Keratinocyte (primary cell): ENCODE data around the gene PAK2. TPM values are rescaled to one million over a fixed set of nuclear protein-coding genes. Genes with fewer than 3 reads are reported as not detected.

ENCODE experiments used
- DNase-seq: peaks from one replicate; pipeline ENCODE4 v3.0.0-alpha.2; 2011; ENCODE audit warnings: low read depth, missing footprints, low spot score
- FAIRE-seq: peaks from 2 replicates; lab custom pipeline; 2011; peaks lifted over from hg19 to GRCh38; lab: Jason Lieb, UNC
- H2AFZ ChIP-seq: 2 replicates; pipeline ENCODE4 v1.6.0; 2012; ENCODE audit warnings: low read length, control low read depth, inconsistent platforms; ENCODE audit not compliant: control insufficient read depth
- H3K27ac ChIP-seq: 2 replicates; pipeline ENCODE4 v1.5.1; 2011; ENCODE audit warnings: low read length; ENCODE audit not compliant: control insufficient read depth, insufficient read depth
- H3K27me3 ChIP-seq: 3 replicates; pipeline ENCODE4 v1.6.0; 2011; ENCODE audit warnings: low read length; ENCODE audit not compliant: control insufficient read depth, insufficient read depth; ENCODE audit errors: extremely low read depth
- H3K36me3 ChIP-seq, 2 experiments: 2 replicates in 1 of 2; 3 replicates in 1 of 2; pipeline ENCODE4 v1.5.1; 2011; ENCODE audit warnings: low read length in 2 of 2, mild to moderate bottlenecking in 1 of 2; ENCODE audit not compliant: control insufficient read depth in 2 of 2, insufficient read depth in 2 of 2; ENCODE audit errors: extremely low read depth in 1 of 2
- H3K4me1 ChIP-seq: 3 replicates; pipeline ENCODE4 v1.5.1; 2011; ENCODE audit warnings: low read length; ENCODE audit not compliant: control insufficient read depth, insufficient read depth; ENCODE audit errors: extremely low read depth
- H3K4me2 ChIP-seq: 3 replicates; pipeline ENCODE4 v1.6.0; 2011; ENCODE audit warnings: low read depth, low read length; ENCODE audit not compliant: control insufficient read depth, insufficient read depth; ENCODE audit errors: extremely low read depth
- H3K4me3 ChIP-seq, 3 experiments: fragments of 200-600 bp in 1 of 3; sonication (generic) in 1 of 3; 2 replicates in 2 of 3; 3 replicates in 1 of 3; pipeline ENCODE4 v1.5.1; 2011 to 2016; ENCODE audit warnings: low read length in 3 of 3, mild to moderate bottlenecking in 3 of 3, control low read depth in 2 of 3, inconsistent platforms in 1 of 3, low read depth in 1 of 3, mixed read lengths in 1 of 3, mixed run types in 1 of 3, moderate library complexity in 1 of 3; ENCODE audit not compliant: control insufficient read depth in 2 of 3, insufficient read depth in 2 of 3; ENCODE audit errors: extremely low read depth in 1 of 3
- H3K79me2 ChIP-seq: 2 replicates; pipeline ENCODE4 v1.6.0; 2012; ENCODE audit warnings: low read length; ENCODE audit not compliant: control insufficient read depth, insufficient read depth
- H3K9ac ChIP-seq: 3 replicates; pipeline ENCODE4 v1.6.0; 2011; ENCODE audit warnings: low read length; ENCODE audit not compliant: control insufficient read depth, insufficient read depth; ENCODE audit errors: extremely low read depth
- H3K9me1 ChIP-seq: 3 replicates; pipeline ENCODE4 v1.6.0; 2011; ENCODE audit warnings: low read length; ENCODE audit not compliant: control insufficient read depth, insufficient read depth; ENCODE audit errors: extremely low read depth
- H3K9me3 ChIP-seq: 2 replicates; pipeline ENCODE4 v1.5.1; 2012; ENCODE audit warnings: low read depth, low read length; ENCODE audit not compliant: control insufficient read depth
- H4K20me1 ChIP-seq: 3 replicates; pipeline ENCODE4 v1.6.0; 2011; ENCODE audit warnings: low read length; ENCODE audit not compliant: control insufficient read depth, insufficient read depth; ENCODE audit errors: extremely low read depth
- CTCF ChIP-seq, 3 experiments: IDR thresholded peaks in 1 of 3; conservative IDR thresholded peaks in 1 of 3; optimal IDR thresholded peaks in 1 of 3; 2 replicates in 2 of 3; 3 replicates in 1 of 3; pipeline versions ENCODE3 to v1.5.1; 2011; ENCODE audit warnings: low read length in 3 of 3, mild to moderate bottlenecking in 3 of 3, moderate library complexity in 2 of 3, control low read depth in 1 of 3, inconsistent platforms in 1 of 3; ENCODE audit not compliant: insufficient read depth in 2 of 3; ENCODE audit errors: extremely low read depth in 1 of 3
- EZH2 ChIP-seq: IDR thresholded peaks from one replicate; pipeline ENCODE4 v1.6.1; 2012; ENCODE audit warnings: inconsistent platforms, mild to moderate bottlenecking, low read length, moderate library complexity
- dilution Hi-C: fragments of 300-500 bp; cut with MboI; formaldehyde crosslinking; loops from one replicate; pipeline ENCODE4 v1.7.0; 2020; ENCODE audit warnings: low sequenced_read_pairs; ENCODE audit not compliant: extremely low pct_ligation_motif_present
- polyA plus RNA-seq, 5 experiments: library from polyadenylated mRNA; depleted of rRNA in 3 of 5; stranded (reverse) in 3 of 5; stranded (forward) in 1 of 5; unstranded in 1 of 5; fragments of >200 nt; gene quantifications; 1 replicate in 1 of 5; 2 replicates in 3 of 5; 3 replicates in 1 of 5; pipeline versions ENCODE4 v1.2.1 to v1.2.3, GENCODE V29; 2011 to 2012; ENCODE audit warnings: missing spikeins in 2 of 5, low read depth in 1 of 5, low replicate concordance in 1 of 5

PAK2 gene
- polyA plus RNA-seq, 1 donor (not counting 4 experiments of a cell fraction or from before 2014, with no cell fraction given), result 52.3 TPM

- dilution Hi-C loops, result no loop called here
- Histone ChIP-seq H3K27ac (no peak overlapping the region), H2AFZ (no peak overlapping the region), H3K9me3 (peaks cover 8% of the 10 kb centered on the region), H3K4me3 (no peak overlapping the region), H3K4me1 (no peaks in the 10 kb centered on the region), H3K36me3 (peaks cover 3 to 6% of the 10 kb centered on the region in 2 experiments), H3K9me1 (no peaks in the 10 kb centered on the region), H3K79me2 (peaks cover 94% of the 10 kb centered on the region), H3K4me2 (no peak overlapping the region), H4K20me1 (no peaks in the 10 kb centered on the region), H3K9ac (no peak overlapping the region), H3K27me3 (no peaks in the 10 kb centered on the region)
- no peak for DNase-seq
- TF ChIP-seq CTCF (optimal IDR thresholded peaks at IDR 0.05 in 1 of 3, IDR thresholded peaks at IDR 0.05 in 1 of 3, conservative IDR thresholded peaks at IDR 0.05 in 1 of 3; ENCODE audit: extremely low read depth in 1 of 3, insufficient read depth in 2 of 3, low read length in 3 of 3) (no peak), EZH2 (no peak)
- no peak for FAIRE-seq
Observed at GRCh38 chr3:196753201-196753600, 13.5 kb downstream of the PAK2 start.

GRCh38 chr3:196754091-196754981 is 14.7 kb downstream of the PAK2 start:
- Histone ChIP-seq H3K4me3 (no peak overlapping the region), H3K4me1 (no peaks in the 10 kb centered on the region), H4K20me1 (no peaks in the 10 kb centered on the region), H3K27me3 (no peaks in the 10 kb centered on the region), H3K4me2 (no peak overlapping the region), H2AFZ (no peak overlapping the region), H3K36me3 (peaks cover 3 to 7% of the 10 kb centered on the region in 2 experiments), H3K27ac (no peak overlapping the region), H3K9me1 (no peaks in the 10 kb centered on the region), H3K9me3 (peaks cover 8% of the 10 kb centered on the region), H3K79me2 (peaks cover 93% of the 10 kb centered on the region), H3K9ac (no peak overlapping the region)
- dilution Hi-C loops, result no loop called here
- TF ChIP-seq CTCF (optimal IDR thresholded peaks at IDR 0.05 in 1 of 3, IDR thresholded peaks at IDR 0.05 in 1 of 3, conservative IDR thresholded peaks at IDR 0.05 in 1 of 3; ENCODE audit: extremely low read depth in 1 of 3, insufficient read depth in 2 of 3, low read length in 3 of 3) (no peak), EZH2 (no peak)
- no peak for FAIRE-seq
- no peak for DNase-seq
